ENCODE measurements around the gene MOB4. TPM values are rescaled to one million over a fixed set of nuclear protein-coding genes. Genes with fewer than 3 reads are reported as not detected.

MOB4 gene
- total and polyA plus RNA-seq, 10 of the 15 experiments (the other 5 are each of a cell fraction or from before 2014, with no cell fraction given) = 13.5 to 44.2 (median 32.4) TPM

GRCh38 chr2:197498937-197499593, 16.8 kb upstream of the MOB4 start (continued):
- TF ChIP-seq, protein P1, sequence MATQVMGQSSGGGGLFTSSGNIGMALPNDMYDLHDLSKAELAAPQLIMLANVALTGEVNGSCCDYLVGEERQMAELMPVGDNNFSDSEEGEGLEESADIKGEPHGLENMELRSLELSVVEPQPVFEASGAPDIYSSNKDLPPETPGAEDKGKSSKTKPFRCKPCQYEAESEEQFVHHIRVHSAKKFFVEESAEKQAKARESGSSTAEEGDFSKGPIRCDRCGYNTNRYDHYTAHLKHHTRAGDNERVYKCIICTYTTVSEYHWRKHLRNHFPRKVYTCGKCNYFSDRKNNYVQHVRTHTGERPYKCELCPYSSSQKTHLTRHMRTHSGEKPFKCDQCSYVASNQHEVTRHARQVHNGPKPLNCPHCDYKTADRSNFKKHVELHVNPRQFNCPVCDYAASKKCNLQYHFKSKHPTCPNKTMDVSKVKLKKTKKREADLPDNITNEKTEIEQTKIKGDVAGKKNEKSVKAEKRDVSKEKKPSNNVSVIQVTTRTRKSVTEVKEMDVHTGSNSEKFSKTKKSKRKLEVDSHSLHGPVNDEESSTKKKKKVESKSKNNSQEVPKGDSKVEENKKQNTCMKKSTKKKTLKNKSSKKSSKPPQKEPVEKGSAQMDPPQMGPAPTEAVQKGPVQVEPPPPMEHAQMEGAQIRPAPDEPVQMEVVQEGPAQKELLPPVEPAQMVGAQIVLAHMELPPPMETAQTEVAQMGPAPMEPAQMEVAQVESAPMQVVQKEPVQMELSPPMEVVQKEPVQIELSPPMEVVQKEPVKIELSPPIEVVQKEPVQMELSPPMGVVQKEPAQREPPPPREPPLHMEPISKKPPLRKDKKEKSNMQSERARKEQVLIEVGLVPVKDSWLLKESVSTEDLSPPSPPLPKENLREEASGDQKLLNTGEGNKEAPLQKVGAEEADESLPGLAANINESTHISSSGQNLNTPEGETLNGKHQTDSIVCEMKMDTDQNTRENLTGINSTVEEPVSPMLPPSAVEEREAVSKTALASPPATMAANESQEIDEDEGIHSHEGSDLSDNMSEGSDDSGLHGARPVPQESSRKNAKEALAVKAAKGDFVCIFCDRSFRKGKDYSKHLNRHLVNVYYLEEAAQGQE (IDR thresholded peaks at IDR 0.05; ENCODE audit: low read depth, low read length) = no peak
- peak; percentile 7; the same call in 1 of the 2 replicates for TF ChIP-seq MXI1 (IDR thresholded peaks at IDR 0.05; ENCODE audit: low read depth, low read length)
- no peak for TF ChIP-seq PAX8 (IDR thresholded peaks at IDR 0.05)
- peak; percentile 30; the same call in 1 of the 2 replicates for TF ChIP-seq CREB1 (IDR thresholded peaks at IDR 0.05; ENCODE audit: low read depth)
- TF ChIP-seq JUND (IDR thresholded peaks at IDR 0.05; ENCODE audit: low read depth, low read length) = no peak
- no peak for TF ChIP-seq ZNF24 (IDR thresholded peaks at IDR 0.05)
- no peak for TF ChIP-seq IKZF2 (IDR thresholded peaks at IDR 0.05)
- TF ChIP-seq BHLHE40 (IDR thresholded peaks at IDR 0.05; ENCODE audit: borderline replicate concordance in 1 of 2, low read depth in 2 of 2, low read length in 1 of 2) = peak; percentile 21 to 22; a peak in 2 of 4 replicates
- peak; percentile 43 for TF ChIP-seq NKRF (conservative IDR thresholded peaks at IDR 0.05)
- peak; percentile 77 for TF ChIP-seq POLR2A (IDR thresholded peaks at IDR 0.05; ENCODE audit: low read depth, low read length)
- no peak for TF ChIP-seq TAF1 (IDR thresholded peaks at IDR 0.05; ENCODE audit: borderline replicate concordance, low read depth, low read length)
